GM19240 (cell line): ENCODE measurements around the gene ASIP.

Source experiments
- DNase-seq: peaks from one replicate; pipeline ENCODE4 v3.0.0; 2011; ENCODE audit warnings: low spot score; ENCODE audit not compliant: insufficient read length

ASIP gene

DNA sequence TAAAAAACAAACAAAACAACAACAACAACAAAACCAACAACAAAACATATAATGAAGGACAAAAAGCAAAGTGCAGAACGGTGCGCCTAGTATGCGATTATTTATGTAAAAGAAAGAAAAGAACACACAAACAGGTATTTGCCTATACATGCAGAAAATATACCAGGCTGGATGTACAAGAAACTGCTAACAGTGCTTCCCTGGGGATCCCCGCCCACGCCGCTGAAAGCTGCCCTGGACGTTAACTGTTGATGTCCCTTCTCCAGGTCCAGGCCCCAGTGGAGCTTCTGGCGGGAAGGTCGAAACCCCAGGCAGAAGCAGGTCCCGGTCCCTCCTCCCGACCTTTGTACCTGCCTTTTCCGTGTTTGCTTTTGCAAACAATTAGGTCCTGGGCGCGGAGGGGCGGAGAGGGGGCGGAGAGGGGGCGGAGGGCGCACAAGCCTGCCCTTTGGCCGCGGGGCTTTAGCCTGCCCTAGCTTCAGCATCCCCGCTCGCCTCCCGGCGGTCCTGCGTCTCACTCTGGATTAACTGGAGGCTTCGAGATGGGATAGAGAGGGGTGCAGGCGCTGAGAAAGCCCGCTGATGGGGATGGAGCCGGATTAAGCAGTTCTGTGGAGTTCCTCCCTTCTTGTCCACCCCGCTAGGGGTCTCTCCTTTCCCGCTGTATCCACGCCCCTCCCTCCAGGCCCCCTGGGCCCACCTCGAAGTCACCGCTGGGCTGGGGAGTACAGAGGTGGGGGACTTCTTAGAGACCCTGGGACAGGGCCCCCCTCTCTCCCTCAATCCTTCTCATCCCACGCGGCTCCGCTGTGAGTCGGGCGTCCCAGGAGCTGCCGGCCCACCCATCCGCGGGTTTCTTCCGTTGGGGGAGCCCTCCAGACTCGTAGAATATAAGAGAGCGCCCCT lies 70.1 kb downstream of the ASIP start:
- no peak for DNase-seq

DNA sequence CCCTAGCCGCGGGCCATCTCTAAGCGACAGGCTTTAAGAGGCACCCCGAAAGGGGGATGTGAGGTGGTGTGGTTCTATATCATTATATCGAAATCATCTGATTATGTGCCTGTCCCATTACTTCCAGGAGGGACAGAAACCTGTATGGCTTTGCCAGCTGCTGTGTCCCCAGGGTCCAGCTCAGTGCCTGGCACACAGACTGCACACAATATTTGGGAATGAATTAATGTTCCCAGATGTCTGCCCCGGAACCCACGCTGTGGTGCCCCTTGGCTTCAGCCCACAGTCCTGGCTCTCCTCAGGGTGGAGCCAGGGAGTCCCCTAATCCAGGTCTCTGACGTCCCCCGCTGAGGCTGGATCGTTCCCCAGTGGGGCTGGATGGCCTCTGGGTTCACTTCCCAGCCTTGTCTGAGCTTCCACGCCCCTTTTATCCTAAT lies 70.8 kb downstream of the ASIP start:
- no peak for DNase-seq

DNA sequence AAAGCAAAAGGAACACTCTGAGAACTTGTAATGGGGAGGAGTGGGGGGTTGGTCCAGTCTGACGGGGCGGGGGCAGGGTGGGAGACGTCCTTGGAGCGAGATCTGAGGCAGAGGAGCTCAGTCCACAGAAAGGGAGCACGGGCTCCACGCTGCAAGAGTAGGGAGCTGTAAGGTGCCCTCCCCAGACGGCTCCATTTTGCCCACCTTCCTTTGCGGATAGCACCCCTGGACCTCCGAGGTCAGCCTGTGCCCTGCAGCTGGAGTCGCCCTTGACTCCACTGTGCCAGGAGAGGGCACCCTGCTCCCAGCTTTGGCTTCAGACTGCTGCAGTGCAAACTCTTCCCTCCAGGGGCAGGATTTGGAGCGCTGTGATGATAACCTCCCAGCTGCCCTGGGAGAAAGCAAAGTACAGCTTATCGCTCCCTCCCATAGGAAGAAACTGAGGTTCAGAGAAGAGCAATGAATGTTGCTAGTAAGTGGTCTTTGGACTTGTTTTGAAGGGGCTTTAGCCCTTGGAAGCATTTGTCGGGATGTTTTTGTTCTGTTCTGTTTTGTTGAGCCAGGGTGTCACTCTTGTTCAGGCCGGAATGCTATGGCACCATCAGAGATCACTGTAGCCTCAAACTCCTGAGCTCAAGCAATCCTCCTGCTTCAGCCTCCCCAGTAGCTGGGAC lies 71.5 kb downstream of the ASIP start:
- peak; percentile 70 for DNase-seq

DNA sequence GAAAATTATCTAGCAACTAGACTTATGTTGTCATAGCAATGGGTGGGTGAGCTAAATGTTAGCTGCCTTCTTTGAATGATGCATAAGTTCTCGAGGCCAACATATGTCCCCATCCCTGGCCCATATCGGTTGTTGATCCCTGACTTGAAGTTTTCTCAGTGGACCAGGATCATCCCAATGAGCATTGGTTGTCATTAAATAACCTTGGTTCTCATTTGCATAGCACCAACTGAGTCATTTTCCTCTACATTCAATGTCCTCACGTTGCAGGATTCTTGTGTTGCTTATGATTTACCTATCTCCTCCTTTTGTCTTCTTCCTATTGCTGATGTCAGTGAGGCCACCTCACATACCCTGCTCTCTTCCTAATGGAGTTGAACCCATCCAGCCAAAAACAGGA lies 74.0 kb downstream of the ASIP start:
- DNase-seq, result no peak

DNA sequence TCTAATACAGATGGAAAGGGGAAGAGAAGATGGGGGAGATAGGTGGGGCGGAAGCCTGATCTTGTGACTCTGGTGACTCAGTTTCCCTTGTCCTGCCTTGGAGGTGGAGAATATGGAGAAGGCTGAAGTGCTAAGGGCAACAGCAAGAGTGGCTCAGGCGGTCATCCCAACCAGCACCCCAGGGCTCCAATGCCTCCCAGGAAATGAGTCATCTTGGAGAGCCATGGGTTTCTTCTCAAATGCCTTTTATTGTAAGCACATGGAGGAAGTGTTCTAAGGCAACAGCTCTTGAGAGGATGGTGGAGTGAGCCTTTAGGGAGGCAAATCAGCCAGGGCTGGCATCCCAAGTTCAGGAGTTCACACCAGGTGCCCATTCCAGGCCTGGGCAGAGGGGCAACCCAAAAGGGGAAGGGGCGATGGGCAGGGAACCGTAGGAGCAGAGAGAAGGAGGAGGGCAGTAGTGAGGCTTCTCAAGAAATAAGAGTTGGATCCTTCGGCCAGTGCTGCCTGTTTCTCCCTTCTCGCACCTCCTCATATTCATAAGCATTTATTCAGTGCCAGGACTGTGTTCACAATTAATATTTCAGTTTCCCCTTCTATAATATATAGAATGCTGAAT lies 75.1 kb downstream of the ASIP start:
- no peak for DNase-seq
